Suprapubic skin (tissue), 3 donors: Measurements from ENCODE around the gene ZNF521.

Experiments used
- CTCF ChIP-seq, 2 donors: fragments of 200-600 bp in 1 of 2; fragments of 450-650 bp in 1 of 2; sonication (generic) in 1 of 2; IDR thresholded peaks; one replicate each; pipeline ENCODE4 v1.5.1; 2016 to 2019; ENCODE audit warnings: antibody characterized with exemption in 2 of 2, mild to moderate bottlenecking in 1 of 2, moderate library complexity in 1 of 2
- EP300 ChIP-seq: sonication (generic); formaldehyde crosslinking; IDR thresholded peaks from one replicate; pipeline ENCODE4 v1.6.1; 2017; ENCODE audit warnings: antibody characterized with exemption
- POLR2A ChIP-seq, 2 donors: fragments of 450-650 bp; IDR thresholded peaks; one replicate each; pipeline ENCODE4 v1.6.1; 2017; ENCODE audit warnings: antibody characterized with exemption in 2 of 2, mild to moderate bottlenecking in 2 of 2, moderate library complexity in 2 of 2

- TF ChIP-seq CTCF (IDR thresholded peaks at IDR 0.05) (no peak), POLR2A (IDR thresholded peaks at IDR 0.05) (no peak), EP300 (no peak)
Observed at GRCh38 chr18:25234322-25234639, 117.7 kb downstream of the ZNF521 start.
